HG03175 (cell line): ENCODE results near the gene ERGIC1.

Source experiments
- ATAC-seq: cut with Tn5 transposase; IDR thresholded peaks from one replicate; pipeline ENCODE4 v1.9.1; 2021; ENCODE audit warnings: mild to moderate bottlenecking, moderate library complexity; ENCODE audit not compliant: unreplicated experiment

ERGIC1 gene

DNA sequence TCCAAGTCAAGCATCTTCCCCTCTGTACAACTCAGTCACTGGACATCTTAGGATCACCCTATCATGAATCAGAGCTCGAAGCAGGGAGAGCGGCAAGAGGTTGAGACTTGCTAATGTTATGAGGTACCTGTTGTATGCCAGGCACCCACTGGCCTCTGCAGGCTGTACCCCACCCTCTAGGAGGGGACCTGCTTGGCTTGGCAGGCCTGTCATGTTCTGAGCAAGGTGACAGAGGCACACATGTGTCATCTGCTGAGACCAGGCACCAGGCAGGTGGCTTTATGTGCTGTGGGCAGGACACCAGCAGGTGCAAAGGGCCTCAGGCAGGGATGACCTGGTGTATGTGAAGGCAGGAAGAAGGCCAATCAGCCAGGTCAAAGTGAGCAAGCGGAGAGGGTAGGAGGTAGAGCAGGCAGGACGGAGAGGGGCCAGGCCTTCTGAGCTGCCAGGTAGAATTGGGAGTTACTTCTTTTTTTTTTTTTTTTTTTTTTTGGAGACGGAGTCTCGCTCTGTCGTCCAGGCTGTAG is 64.9 kb downstream of the ERGIC1 start:
- ATAC-seq: no peak

DNA sequence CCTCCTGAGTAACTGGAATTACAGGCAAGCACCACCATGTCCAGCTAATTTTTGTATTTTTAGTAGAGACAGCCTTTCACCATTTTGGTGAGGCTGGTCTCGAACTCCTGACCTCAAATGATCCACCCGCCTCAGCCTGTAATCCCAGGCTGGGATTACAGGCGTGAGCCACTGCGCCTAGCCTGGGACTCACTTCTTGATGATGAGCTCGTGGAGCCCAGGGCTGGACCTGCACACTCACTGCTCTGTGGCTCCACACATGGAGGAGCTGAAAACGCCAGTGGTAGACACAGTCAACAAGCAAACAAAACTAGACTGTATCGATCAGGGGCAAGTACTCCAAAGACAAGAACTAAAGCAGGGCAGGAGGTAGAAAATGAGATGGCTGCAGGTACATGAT is 65.4 kb downstream of the ERGIC1 start:
- ATAC-seq: no peak

DNA sequence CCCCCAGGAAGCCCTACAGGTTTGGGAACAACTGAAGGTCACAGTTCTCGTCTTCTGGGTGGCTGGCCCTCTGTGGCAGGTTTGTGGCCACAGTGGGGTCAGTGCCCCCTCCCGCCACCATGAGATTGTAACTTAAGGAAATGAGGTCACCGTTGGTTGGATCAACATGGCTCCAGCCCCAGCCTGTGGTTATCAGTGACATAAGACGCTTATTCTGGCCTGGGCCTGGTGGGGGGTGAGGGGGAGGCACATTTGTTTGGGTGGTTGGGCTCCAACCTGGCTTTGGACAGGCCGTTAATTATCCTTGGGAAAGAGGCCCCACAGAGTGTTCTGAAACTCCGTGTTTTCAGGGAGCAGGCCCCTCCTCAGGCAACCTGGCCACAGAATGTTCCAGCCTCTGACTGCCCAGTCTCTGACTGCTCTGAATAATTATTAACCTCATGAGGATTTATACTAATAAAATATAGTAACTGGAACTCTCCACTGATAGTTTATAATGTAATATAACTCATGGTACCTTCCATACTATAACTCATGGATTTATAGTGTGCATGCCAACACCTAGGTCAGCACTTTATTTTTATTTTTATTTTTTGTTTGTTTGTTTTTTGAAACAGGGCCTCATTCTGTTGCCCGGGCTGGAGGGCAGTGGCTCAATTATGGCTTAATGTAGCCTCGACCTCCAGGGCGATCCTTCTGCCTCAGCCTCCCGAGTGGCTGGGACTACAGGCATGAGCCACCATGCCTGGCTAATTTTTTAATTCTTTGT is 67.1 kb downstream of the ERGIC1 start:
- no peak for ATAC-seq

DNA sequence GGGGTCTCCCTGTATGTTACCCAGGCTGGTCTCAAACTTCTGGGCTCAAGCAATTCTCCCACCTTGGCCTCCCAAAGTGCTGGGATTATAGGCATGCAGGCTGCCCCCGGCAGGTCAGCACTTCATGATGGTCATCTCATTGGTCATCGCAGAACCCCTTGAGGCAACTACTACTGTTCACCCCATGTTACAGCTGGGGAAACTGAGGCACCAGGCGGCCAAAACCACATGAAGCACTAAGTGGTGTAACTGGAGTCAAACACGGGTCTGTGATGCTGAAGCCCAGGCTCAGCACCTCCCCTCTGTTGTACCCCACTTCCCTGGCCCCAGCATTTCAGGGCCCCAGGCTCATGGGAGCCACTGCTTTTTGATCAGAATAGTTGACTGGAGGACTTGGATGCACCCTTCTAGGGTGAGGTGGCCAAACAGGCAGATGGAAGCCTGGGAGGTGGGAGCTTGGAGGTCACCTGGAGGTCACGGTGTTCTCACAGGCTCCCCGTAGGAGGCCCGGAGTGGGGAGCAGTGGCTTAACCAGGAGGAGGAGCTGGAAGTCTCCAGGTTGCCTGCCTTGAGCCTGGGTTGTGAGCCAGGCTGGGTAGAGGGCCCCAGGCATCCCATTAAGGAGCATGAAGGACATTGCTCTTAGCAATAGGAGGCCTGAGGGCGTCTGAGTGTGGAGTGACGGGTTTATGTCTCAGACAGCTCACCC is 67.9 kb downstream of the ERGIC1 start:
- ATAC-seq: no peak

DNA sequence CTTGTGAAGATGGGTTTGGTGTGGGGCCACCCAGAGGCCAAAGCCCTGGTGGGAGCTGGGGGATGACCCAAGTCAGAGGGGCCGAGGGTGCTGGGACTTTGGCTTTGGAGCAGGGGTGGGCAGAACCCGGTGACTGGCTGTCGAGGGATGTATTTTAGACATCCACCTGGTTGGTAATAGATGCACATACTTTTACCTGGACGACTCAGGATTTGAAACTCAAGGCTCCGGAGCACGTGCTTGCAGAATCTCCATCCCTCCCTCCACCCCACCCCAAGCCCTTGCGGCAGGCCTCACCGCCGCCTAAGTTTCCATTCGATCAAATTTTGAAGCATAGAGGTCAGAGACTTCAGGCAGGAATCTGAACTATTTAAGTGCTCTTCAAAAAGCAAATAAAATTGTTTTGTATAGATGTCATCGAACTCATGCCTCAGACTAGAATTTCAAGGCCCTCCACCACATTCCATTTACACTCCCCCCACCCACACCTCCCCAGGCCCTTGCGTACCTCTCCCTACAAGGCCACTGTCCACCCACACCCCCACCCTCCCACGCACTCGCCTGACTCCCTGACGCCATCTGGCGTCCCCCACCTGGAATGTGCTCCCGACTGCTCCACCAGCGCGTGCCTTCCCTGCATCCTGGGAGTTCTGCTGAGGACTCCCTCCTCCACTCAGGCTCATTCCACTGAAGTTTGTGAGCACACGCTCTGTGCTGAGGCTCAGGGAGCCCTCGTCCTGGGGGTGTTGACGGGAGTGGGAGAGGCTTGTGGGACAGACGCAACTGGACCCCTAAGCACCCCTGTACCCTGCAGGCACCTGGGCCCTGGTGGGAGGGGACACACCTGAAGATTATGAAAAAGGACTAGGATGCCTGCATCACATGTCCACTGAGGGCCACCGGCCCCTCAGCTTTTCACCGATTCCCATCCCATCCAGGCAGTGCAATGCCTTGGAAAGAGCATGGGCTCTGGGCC is 68.7 kb downstream of the ERGIC1 start:
- ATAC-seq: no peak

DNA sequence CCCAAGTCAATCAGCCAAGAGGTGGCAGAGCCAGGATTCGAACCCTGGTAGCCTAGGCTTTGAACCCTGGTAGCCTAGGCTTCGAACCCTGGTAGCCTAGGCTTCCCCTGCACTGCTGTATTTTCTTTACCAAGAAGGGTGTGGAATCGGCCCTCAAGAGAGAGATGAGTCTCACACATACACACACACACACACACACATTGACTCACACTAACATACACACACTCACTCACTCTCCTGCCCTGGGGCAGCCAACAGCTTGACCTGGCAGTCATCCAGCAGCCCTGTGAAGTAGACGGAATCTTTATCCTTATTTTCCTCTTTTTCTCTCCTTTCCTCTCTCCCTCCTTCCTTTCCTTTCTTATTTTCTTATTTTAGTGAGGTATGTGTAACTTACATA is 69.7 kb downstream of the ERGIC1 start:
- no peak for ATAC-seq

DNA sequence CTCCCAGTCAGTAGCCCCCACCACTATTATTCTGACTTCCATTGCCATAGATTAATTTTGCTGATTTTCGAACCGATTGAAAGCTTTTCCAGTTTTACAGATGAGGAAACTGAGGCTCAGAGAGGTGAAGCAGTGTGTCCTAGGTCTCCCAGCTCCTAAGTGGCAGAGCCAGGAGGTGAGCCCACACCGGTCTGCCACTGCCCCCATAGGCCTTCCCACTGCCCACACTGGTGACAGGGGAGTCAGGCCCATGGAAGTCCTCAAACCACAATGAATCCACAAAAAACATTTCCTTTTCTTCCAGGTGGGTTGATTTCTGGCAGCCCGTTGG is 70.2 kb downstream of the ERGIC1 start:
- ATAC-seq: no peak

DNA sequence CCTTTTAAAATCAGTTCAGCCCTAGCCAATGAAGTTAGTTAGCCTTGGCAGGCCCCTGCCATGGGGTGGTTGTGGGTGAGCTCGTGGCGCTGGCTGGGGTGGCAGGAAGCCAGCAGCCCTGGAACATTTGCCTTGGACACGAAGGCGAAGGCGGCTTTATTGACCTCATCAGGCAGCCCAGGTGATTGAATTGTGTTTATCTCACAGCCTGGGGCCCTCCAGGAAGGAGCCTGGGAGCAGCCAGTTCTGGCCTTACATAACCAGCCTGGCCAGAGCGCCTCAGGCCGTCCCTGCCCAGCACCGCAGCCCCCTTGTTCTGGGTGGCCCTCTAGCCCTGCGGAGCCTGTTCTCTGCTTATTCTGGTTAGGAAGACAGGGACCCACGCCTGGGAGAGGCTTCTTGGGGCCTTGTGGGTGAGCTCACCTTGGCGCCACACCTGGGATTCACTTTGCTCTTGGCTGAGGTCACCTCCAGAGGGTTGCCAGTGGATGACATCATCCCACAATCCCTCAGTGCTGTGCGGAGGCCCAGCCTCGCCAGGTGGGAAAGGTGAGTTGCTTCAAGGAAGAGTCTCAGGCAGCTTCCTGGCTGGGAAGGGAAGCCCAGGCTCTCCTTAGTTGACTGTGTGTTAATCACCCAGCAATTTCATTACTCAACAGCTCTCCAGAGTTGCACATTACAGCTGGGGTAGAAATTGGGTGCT is 70.7 kb downstream of the ERGIC1 start:
- ATAC-seq: no peak

DNA sequence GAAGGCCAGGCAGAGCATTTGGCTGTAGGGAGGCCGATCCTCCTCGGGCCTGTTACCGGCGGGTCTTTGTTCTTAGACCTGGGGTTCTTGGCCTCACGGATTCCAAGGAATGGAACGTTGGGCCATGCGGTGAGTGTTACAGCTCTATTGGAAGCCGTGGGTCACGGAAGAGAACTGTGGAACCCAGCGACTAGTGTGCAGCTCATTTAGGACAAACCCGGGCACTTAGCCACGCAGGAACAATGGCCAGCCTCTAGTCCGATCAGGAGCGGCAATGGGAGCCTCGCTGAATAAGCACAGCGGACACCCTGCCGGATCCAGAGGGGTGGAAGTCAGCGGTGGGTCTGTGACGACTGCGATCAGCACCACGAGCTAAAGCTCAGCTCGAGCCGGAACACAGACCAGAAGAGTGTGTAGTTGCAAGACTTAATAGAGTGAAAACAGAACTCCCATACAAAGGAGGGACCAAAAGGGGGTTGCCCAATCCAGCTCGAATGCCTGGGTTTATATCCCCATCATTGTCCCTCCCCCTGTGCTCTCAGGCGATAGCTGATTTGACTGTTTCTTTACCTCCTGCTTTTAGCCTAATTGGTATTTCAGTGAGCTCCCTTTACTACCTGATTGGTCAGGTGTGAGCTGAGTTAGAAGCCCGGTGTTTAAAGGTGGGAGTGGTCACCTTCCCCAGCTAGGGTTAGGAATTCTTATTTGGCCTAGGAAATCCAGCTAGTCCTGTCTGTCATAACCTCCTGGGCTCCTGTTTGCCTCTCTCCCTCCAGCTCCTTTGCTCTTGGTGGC is 71.5 kb downstream of the ERGIC1 start:
- ATAC-seq: no peak

DNA sequence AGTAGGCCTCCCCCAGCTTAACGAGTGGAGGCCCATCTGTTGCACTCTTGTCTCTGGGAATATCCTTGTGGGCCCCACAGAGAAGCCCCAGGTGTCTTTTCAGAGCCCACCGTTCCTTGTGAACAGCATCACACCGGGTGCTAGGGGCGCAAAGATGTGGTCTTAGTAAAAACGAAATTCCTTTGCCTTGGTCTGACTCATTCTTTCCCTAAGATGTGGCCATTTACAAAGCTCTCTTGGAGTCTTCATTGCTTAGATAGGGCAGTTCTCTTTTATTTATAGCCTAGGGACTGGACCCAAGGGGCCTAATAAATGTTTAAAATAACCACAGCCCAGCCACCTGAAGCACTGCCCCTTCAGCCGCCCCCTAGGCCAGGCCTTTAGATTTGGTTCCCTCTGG is 72.4 kb downstream of the ERGIC1 start:
- ATAC-seq: peak; percentile 38

DNA sequence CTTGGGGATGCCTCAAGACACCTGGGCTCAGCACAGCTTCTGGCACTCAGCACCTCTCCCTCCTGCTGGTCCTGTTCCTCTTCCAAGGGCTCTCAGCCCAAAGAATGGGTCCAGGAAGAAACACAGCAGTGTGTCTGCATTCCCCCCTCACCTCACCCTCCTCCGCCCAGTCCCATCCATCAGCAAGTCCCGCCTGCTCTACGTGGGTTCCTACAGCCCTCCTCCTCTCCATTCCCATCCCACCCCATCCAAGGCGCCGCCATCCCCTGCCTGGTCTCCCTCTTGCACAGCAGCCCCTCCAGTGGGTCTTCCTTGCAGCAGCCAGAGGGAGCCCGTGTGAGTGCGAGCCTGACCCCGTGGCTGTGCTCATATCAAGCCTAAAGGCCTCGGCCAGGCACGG is 72.8 kb downstream of the ERGIC1 start:
- ATAC-seq: no peak

DNA sequence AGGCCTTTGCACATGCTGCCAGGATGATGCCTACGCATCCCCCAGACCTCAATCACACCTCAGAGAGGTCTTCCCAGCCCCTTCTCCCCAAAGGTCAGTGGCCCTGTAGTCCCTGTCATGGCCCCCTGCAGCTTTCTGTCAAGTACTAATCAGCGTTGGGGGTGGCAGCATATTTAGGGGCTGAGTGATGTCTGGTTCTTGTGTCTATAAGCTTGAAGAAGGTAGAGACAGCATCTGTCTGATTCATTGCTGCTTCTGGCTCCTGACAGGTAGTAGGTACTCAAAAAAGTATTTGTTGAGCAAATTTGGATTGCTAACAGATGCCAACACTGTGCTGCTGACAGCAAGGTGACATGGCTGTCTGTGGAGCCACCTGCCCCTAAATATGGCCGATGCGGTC is 73.6 kb downstream of the ERGIC1 start:
- ATAC-seq: no peak

DNA sequence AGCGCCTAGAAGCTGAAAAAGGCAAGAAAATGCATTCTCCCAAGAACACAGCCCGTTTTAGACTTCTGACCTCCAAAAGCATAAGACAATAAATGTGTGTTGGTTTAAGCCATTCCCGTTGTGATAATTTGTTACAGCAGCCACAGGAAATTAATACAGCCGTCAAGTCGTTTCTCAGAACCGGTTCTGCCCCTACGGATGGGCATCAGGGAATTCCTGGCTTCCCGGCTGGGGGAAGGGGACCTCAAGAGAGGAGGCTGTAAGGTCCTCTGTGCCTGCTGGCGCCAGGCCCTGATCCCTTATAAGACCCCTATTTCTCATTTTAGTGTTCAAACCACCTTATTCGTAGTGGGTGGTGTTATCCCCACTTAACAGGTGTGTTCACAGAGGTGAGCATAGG is 74.6 kb downstream of the ERGIC1 start:
- no peak for ATAC-seq

DNA sequence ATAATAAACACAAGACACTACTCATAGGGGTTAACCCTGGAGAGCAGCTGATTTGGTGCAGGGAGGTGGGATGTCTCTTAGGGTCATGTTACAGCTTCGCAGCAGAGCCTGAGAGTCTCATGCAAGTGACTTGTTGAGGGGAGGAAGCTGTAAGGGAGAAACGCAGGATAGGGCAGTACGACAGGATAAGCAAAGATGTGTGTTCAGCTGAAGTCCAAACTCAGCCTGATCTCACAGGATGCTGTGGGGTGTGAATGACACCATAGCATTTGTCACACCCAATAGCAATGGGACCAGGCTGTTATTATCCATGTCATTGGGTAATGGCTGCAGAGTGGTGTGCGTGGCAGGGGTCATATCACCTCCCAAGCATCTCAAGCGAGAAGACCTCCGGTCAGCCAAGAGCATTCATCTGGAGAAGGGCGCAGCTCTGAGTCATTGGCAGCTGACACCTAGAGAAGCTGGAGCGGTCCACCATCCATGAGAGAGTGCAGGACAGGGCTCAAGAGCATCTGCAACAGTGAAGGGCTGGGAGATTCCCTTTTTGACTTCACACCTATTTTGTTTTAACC is 76.0 kb downstream of the ERGIC1 start:
- peak; percentile 74 for ATAC-seq

DNA sequence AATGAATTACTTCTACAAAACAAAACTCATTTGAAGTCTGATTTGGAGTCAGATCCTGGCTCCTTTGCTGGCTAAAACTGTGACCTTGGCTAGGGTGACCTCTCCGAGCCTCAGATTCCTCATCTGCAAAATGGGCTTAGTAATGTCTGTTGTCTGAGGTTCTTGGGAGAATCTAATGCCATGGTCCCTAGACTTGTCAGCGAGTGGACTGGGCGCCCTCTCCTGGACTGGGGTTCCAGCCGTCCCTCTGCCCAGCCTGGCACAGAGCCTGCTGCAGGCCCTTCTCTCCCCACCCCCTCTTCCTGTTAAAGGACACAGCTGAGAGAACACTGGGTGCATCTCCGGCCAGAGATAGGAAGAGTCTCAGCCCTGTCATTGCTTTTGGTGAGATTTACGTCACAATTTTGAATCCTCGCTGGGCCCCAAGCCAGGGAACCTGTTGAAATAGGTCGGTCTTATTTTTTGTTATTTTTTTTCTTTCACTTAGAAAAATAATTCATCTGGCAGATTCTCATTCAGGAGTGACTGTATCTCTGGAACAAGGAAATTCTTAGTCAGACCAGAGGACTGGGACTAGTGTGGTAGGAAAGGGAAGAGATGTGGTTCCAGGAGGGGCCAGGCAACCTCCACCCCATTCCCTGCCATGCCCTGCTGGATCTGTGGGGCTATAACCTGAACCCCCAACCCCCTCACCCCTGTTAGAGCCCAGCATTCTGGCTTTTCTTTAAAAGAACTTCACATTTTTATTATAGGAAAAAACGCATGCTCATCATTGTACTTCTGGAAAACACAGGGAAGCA is 77.0 kb downstream of the ERGIC1 start:
- ATAC-seq: no peak

DNA sequence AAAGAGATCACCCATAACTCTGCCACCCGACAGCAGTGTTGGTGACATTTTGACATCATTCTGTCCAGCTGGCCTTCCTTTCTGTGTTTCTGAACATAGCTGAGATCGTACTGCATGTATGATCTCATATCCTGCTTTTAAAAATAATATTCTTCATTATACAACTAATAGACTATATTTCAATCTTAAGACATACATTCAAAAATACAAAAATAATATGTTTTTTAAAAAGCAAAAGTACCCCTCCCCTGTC is 77.5 kb downstream of the ERGIC1 start:
- no peak for ATAC-seq

DNA sequence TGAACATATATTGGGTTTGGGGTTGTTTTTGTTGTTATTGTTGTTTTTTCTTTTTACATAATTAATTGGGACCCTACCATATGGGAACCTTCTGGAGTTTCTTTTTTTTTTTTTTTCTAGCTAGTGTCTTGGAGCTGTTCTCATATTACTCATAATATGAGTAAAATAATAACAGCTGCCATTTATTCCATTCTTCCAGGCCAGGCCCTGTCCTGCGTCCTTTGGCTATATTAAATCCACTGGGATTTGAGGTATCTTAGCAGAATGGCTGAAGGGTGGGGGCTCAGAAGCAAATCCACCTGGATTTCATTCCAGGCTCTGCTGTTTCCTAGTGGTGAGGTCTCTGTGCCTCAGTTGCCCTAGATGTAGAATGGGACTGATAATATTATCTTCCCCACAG is 77.9 kb downstream of the ERGIC1 start:
- no peak for ATAC-seq

DNA sequence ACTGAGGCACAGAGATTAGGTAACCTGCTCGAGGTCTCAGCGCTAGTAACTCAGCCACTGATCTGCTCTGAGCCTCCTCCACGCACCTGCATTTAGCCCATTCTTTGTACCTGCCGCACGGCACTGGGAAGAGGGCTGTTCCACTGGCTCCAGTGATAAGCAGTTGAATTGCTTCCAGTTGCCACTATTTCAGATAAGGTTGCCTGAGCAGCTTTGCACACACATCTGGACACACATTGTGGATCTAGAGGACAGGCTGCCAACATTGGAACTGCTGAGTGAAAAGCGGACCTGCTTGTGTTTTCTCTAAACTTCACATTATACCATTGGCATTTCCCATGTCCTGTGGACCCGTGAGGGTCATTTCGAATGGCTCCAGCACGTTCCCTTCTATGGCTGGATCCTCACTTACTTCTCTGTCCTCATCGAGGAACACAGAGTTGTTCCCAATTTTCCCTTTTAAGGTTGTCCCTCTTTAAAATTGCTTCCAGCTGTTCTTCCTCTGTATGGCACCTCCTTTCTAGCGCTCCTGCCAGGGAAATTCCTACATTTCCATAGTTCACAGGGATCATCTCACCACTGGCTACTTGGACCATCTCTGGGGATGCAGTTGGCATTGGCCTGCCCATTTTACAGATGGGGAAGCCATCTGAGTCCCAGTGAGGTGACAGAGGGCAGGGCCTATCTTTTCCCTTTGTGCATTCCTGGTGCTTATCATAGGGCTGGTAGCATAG is 79.2 kb downstream of the ERGIC1 start:
- no peak for ATAC-seq
